IMR-90 (cell line): ENCODE measurements around the gene PRKCA. TPM values are rescaled to one million over a fixed set of nuclear protein-coding genes. Genes with fewer than 3 reads are reported as not detected.

Source experiments
- ATAC-seq: fragments of 200-7000 bp; cut with Tn5 transposase; 2 replicates; pipeline ENCODE4 v1.9.1; 2020; ENCODE audit warnings: low read depth, mild to moderate bottlenecking, moderate library complexity
- BruUV-seq: library from RNA; stranded (reverse); fragments of 400-500 nt; replicated peaks from 2 replicates; lab custom pipeline; 2021; lab: Mats Ljungman, UMichigan
- CTCF ChIA-PET: fragments of 300-600 bp; formaldehyde crosslinking; extraction: SDS; loops from one replicate; lab custom pipeline; 2021; ENCODE audit warnings: antibody characterized with exemption; lab: Yijun Ruan, JAX
- POLR2A ChIA-PET: fragments of 300-600 bp; sonication (Branson Sonifier 250); formaldehyde crosslinking; loops from one replicate; lab custom pipeline; 2022; ENCODE audit warnings: antibody characterized with exemption; ENCODE audit not compliant: unreplicated experiment; lab: Charles Lee
- DNase-seq: peaks from one replicate; pipeline ENCODE4 v3.0.0; 2013
- H2AFZ ChIP-seq: replicated peaks from 2 replicates; pipeline ENCODE3; 2013; ENCODE audit warnings: low read length, mild to moderate bottlenecking; ENCODE audit not compliant: poor library complexity
- H2AK5ac ChIP-seq: 2 replicates; pipeline ENCODE4 v1.6.1; 2013; ENCODE audit warnings: low read depth, low read length, inconsistent platforms
- H2AK9ac ChIP-seq: replicated peaks from 2 replicates; pipeline ENCODE3; 2013; ENCODE audit warnings: mild to moderate bottlenecking, low read depth, low read length, moderate library complexity; ENCODE audit not compliant: poor library complexity
- H2BK120ac ChIP-seq: 2 replicates; pipeline ENCODE4 v1.6.1; 2013; ENCODE audit warnings: low read depth, low read length, inconsistent platforms
- H2BK15ac ChIP-seq: 3 replicates; pipeline ENCODE4 v1.6.1; 2013; ENCODE audit warnings: low read depth, low read length, inconsistent platforms
- H2BK20ac ChIP-seq: 2 replicates; pipeline ENCODE4 v1.6.1; 2013; ENCODE audit warnings: low read depth, mild to moderate bottlenecking, inconsistent platforms, low read length, moderate library complexity
- H2BK5ac ChIP-seq: 2 replicates; pipeline ENCODE4 v1.6.1; 2013; ENCODE audit warnings: mild to moderate bottlenecking, low read depth, low read length, inconsistent platforms; ENCODE audit not compliant: poor library complexity, severe bottlenecking
- H3K14ac ChIP-seq: replicated peaks from 2 replicates; pipeline ENCODE4 v1.6.1; 2013; ENCODE audit warnings: low read depth, low read length, inconsistent platforms
- H3K18ac ChIP-seq: 2 replicates; pipeline ENCODE4 v1.6.1; 2013; ENCODE audit warnings: low read depth, low read length, control low read depth
- H3K23ac ChIP-seq: 2 replicates; pipeline ENCODE4 v1.6.1; 2013; ENCODE audit warnings: low read depth, low read length, inconsistent platforms
- H3K27ac ChIP-seq: 2 replicates; pipeline ENCODE4 v1.5.1; 2013; ENCODE audit warnings: mild to moderate bottlenecking, control low read depth, low read length; ENCODE audit not compliant: insufficient read depth
- H3K27me3 ChIP-seq: 2 replicates; pipeline ENCODE4 v1.6.1; 2013; ENCODE audit warnings: low read length; ENCODE audit not compliant: control insufficient read depth, insufficient read depth
- H3K36me3 ChIP-seq: 2 replicates; pipeline ENCODE4 v1.6.1; 2013; ENCODE audit warnings: low read length, mixed read lengths; ENCODE audit not compliant: control insufficient read depth, insufficient read depth
- H3K4ac ChIP-seq: 2 replicates; pipeline ENCODE4 v1.6.1; 2013; ENCODE audit warnings: low read depth, low read length, inconsistent platforms
- H3K4me1 ChIP-seq: 2 replicates; pipeline ENCODE4 v1.6.1; 2013; ENCODE audit warnings: low read length, mixed read lengths; ENCODE audit not compliant: control insufficient read depth, insufficient read depth
- H3K4me2 ChIP-seq: 2 replicates; pipeline ENCODE4 v1.6.1; 2013; ENCODE audit warnings: low read depth, mild to moderate bottlenecking, control low read depth, low read length, moderate library complexity
- H3K4me3 ChIP-seq: 2 replicates; pipeline ENCODE4 v1.5.1; 2013; ENCODE audit warnings: low read depth, mild to moderate bottlenecking, control low read depth, low read length, moderate library complexity; ENCODE audit not compliant: insufficient read depth
- H3K56ac ChIP-seq: 2 replicates; pipeline ENCODE4 v1.6.1; 2013; ENCODE audit warnings: low read length, inconsistent platforms; ENCODE audit not compliant: insufficient read depth; ENCODE audit errors: extremely low read depth
- H3K79me1 ChIP-seq, 2 experiments: 2 replicates each; pipeline ENCODE4 v1.6.1; 2013; ENCODE audit warnings: low read length in 2 of 2, inconsistent platforms in 1 of 2, low read depth in 1 of 2
- H3K9ac ChIP-seq: 2 replicates; pipeline ENCODE4 v1.6.1; 2013; ENCODE audit warnings: low read depth, low read length, control low read depth
- H3K9me1 ChIP-seq: 2 replicates; pipeline ENCODE4 v1.6.1; 2013; ENCODE audit warnings: low read length, inconsistent platforms; ENCODE audit not compliant: insufficient read depth
- H3K9me3 ChIP-seq: 2 replicates; pipeline ENCODE4 v1.6.1; 2013; ENCODE audit warnings: low read length; ENCODE audit not compliant: control insufficient read depth, insufficient read depth
- H4K20me1 ChIP-seq: 2 replicates; pipeline ENCODE4 v1.6.1; 2013; ENCODE audit warnings: low read length, inconsistent platforms; ENCODE audit not compliant: insufficient read depth
- H4K5ac ChIP-seq: 2 replicates; pipeline ENCODE4 v1.6.1; 2013; ENCODE audit warnings: mild to moderate bottlenecking, low read depth, low read length, control low read depth
- H4K8ac ChIP-seq, 2 experiments: 2 replicates each; pipeline ENCODE4 v1.6.1; 2013; ENCODE audit warnings: low read depth in 2 of 2, low read length in 2 of 2, control low read depth in 1 of 2, inconsistent platforms in 1 of 2
- H4K91ac ChIP-seq: 2 replicates; pipeline ENCODE4 v1.6.1; 2013; ENCODE audit warnings: low read depth, low read length, inconsistent platforms; ENCODE audit not compliant: insufficient read depth
- BHLHE40 ChIP-seq: fragments of 150-350 bp; IDR thresholded peaks from 2 replicates; pipeline ENCODE4 v1.6.1; 2016; ENCODE audit warnings: mild to moderate bottlenecking, low read depth, low read length
- CEBPB ChIP-seq: IDR thresholded peaks from 2 replicates; pipeline ENCODE4 v1.6.1; 2012; ENCODE audit warnings: low read depth, low read length, improper control_type of control experiment
- CHD1 ChIP-seq: IDR thresholded peaks from 2 replicates; pipeline ENCODE4 v1.6.1; 2012; ENCODE audit warnings: low read depth, low read length, improper control_type of control experiment
- CTCF ChIP-seq: conservative IDR thresholded peaks from 2 replicates; pipeline ENCODE4 v1.5.1; 2012; ENCODE audit warnings: mild to moderate bottlenecking, low read depth, low read length, improper control_type of control experiment
- ELK1 ChIP-seq: fragments of 150-350 bp; IDR thresholded peaks from 2 replicates; pipeline ENCODE4 v1.6.1; 2016; ENCODE audit warnings: low read depth, mild to moderate bottlenecking, low read length, moderate library complexity, borderline replicate concordance
- FOS ChIP-seq: fragments of 150-350 bp; IDR thresholded peaks from 2 replicates; pipeline ENCODE4 v1.6.1; 2016; ENCODE audit warnings: low read depth, low read length
- MAFK ChIP-seq: IDR thresholded peaks from 2 replicates; pipeline ENCODE4 v1.6.1; 2012; ENCODE audit warnings: low read depth, low read length, improper control_type of control experiment
- MAZ ChIP-seq: IDR thresholded peaks from 2 replicates; pipeline ENCODE4 v1.6.1; 2012; ENCODE audit warnings: low read depth, mild to moderate bottlenecking, low read length, improper control_type of control experiment, moderate library complexity, borderline replicate concordance
- MXI1 ChIP-seq: IDR thresholded peaks from 2 replicates; pipeline ENCODE4 v1.6.1; 2012; ENCODE audit warnings: low read depth, mild to moderate bottlenecking, low read length, moderate library complexity, borderline replicate concordance
- NFE2L2 ChIP-seq: fragments of 150-350 bp; IDR thresholded peaks from 2 replicates; pipeline ENCODE4 v1.6.1; 2016; ENCODE audit warnings: low read depth, mild to moderate bottlenecking, low read length
- POLR2A ChIP-seq: IDR thresholded peaks from 2 replicates; pipeline ENCODE4 v1.6.1; 2012; ENCODE audit warnings: mild to moderate bottlenecking, low read depth, low read length
- RAD21 ChIP-seq: IDR thresholded peaks from 2 replicates; pipeline ENCODE4 v1.6.1; 2012; ENCODE audit warnings: low read length, improper control_type of control experiment
- RCOR1 ChIP-seq: IDR thresholded peaks from 2 replicates; pipeline ENCODE4 v1.6.1; 2012; ENCODE audit warnings: mild to moderate bottlenecking, low read length, improper control_type of control experiment; ENCODE audit not compliant: insufficient replicate concordance
- RFX5 ChIP-seq: IDR thresholded peaks from 2 replicates; pipeline ENCODE4 v1.8.0; 2012; ENCODE audit warnings: low read depth, mild to moderate bottlenecking, low read length, moderate library complexity
- SMC3 ChIP-seq: fragments of 150-350 bp; IDR thresholded peaks from 2 replicates; pipeline ENCODE4 v1.6.1; 2016; ENCODE audit warnings: low read depth, mild to moderate bottlenecking, antibody characterized with exemption, low read length, moderate library complexity
- USF2 ChIP-seq: fragments of 150-350 bp; IDR thresholded peaks from 2 replicates; pipeline ENCODE4 v1.6.1; 2017; ENCODE audit warnings: mild to moderate bottlenecking, antibody characterized with exemption, low read length, low read depth
- WGBS, 2 experiments: methylation state at CpG; one replicate each; pipeline versions ENCODE4 v1.1.5 to v1.1.7; 2013; ENCODE audit warnings: missing lambda C conversion rate in 2 of 2; ENCODE audit not compliant: insufficient read length in 1 of 2; ENCODE audit errors: extremely low coverage in 2 of 2; 5-methylcytosine and 5-hydroxymethylcytosine counted together
- dilution Hi-C: fragments of 300-500 bp; cut with HindIII; formaldehyde crosslinking; loops from one replicate; pipeline ENCODE4 v1.14.3; 2018; ENCODE audit warnings: low sequenced_read_pairs; ENCODE audit not compliant: unreplicated experiment
- in situ Hi-C: fragments of 300-500 bp; cut with MboI; formaldehyde crosslinking; loops from 3 replicates; pipeline ENCODE4 v1.14.3; 2019; ENCODE audit warnings: low sequenced_read_pairs, inconsistent platforms, mixed read lengths
- intact Hi-C: fragments of 100-400 bp; cut with micrococcal nuclease; formaldehyde crosslinking; loops from 2 replicates; pipeline ENCODE4 v1.10.0; 2022
- polyA plus RNA-seq, 3 experiments: library from polyadenylated mRNA; depleted of rRNA; stranded (reverse); fragments of >200 nt; gene quantifications; 2 replicates each; pipeline ENCODE4 v1.2.3, GENCODE V29; 2012; ENCODE audit warnings: low replicate concordance in 1 of 3
- total RNA-seq: library from RNA; depleted of rRNA; stranded (reverse); fragments of >200 nt; gene quantifications from 2 replicates; pipeline ENCODE4 v1.2.3, GENCODE V29; 2012

PRKCA gene
- total and polyA plus RNA-seq, 2 of the 4 experiments (the other 2 are of a cell fraction): 31.0 to 46.0 TPM

- TF ChIP-seq BHLHE40 (no peak), RCOR1 (no peak), USF2 (no peak), ELK1 (no peak), POLR2A (no peak), MXI1 (no peak), MAZ (no peak), NFE2L2 (no peak), RAD21 (no peak), CTCF (no peak), MAFK (no peak), RFX5 (no peak), CEBPB (no peak), SMC3 (no peak), CHD1 (no peak), FOS (no peak)
- H3K36me3 ChIP-seq: no peaks in the 10 kb centered on the region
- H2BK5ac ChIP-seq: no peak overlapping the region
- WGBS, 2 experiments: no CpG with 5 or more reads among the region's 3 CpGs
- H3K27me3 ChIP-seq: peaks cover 6% of the 10 kb centered on the region
- H3K4me3 ChIP-seq: no peak overlapping the region
- H3K9me3 ChIP-seq: no peaks in the 10 kb centered on the region
- DNase-seq: no peak
- no peaks in the 10 kb centered on the region for H3K79me1 ChIP-seq
- intact Hi-C loops: no loop called here
- ChIA-PET POLR2A (interaction anchor here (0.6 kb wide), 1 partner anchor 90 kb away, joined by 5 read pairs; no protein-coding TSS in a partner anchor), CTCF (interaction anchor here (1.4 kb wide), 1 partner anchor 19 kb away, joined by 4 read pairs; no protein-coding TSS in a partner anchor)
- H3K27ac ChIP-seq: no peak overlapping the region
- no peak overlapping the region for H2BK120ac ChIP-seq
- H3K56ac ChIP-seq: no peak overlapping the region
- dilution Hi-C loops: no loop called here
- H3K9ac ChIP-seq: no peak overlapping the region
- no peak overlapping the region for H2BK20ac ChIP-seq
- H3K14ac ChIP-seq: no peak overlapping the region
- no peak overlapping the region for H2AK9ac ChIP-seq
- no peaks in the 10 kb centered on the region for H3K4me1 ChIP-seq
- H3K4ac ChIP-seq: no peak overlapping the region
- no peaks in the 10 kb centered on the region for H3K9me1 ChIP-seq
- H4K91ac ChIP-seq: no peak overlapping the region
- H3K4me2 ChIP-seq: no peak overlapping the region
- no peak for ATAC-seq
- in situ Hi-C loops: no loop called here
- H3K23ac ChIP-seq: no peak overlapping the region
- H4K8ac ChIP-seq: no peak overlapping the region
- H2AFZ ChIP-seq: no peak overlapping the region
- H4K20me1 ChIP-seq: no peaks in the 10 kb centered on the region; the same call in 1 of the 2 replicates
- no peak overlapping the region for H3K18ac ChIP-seq
- BruUV-seq: no TSS peak
- no peak overlapping the region for H2AK5ac ChIP-seq
- no peak overlapping the region for H4K5ac ChIP-seq
- no peak overlapping the region for H2BK15ac ChIP-seq
These were observed 548.3 kb downstream of the PRKCA start for GRCh38 chr17:66850692-66851091.
